Caco-2 (cell line): ENCODE data around the gene CDKAL1. TPM values are rescaled to one million over a fixed set of nuclear protein-coding genes. Genes with fewer than 3 reads are reported as not detected.

Experiments
- BruUV-seq: library from RNA; stranded (reverse); fragments of 400-500 nt; replicated peaks from 2 replicates; lab custom pipeline; 2021; lab: Mats Ljungman, UMichigan
- CTCF ChIA-PET: fragments of 300-600 bp; sonication (Branson Sonifier 250); formaldehyde crosslinking; loops from one replicate; lab custom pipeline; 2022; ENCODE audit warnings: antibody characterized with exemption; lab: Charles Lee
- POLR2A ChIA-PET: fragments of 300-600 bp; sonication (Branson Sonifier 250); formaldehyde crosslinking; loops from one replicate; lab custom pipeline; 2022; ENCODE audit warnings: antibody characterized with exemption; lab: Charles Lee
- DNase-seq, 2 experiments: peaks; one replicate each; pipeline versions ENCODE4 v3.0.0 to v3.0.0-alpha.2; 2020 to 2022
- H3K27me3 ChIP-seq: replicated peaks from 2 replicates; pipeline ENCODE4 v1.6.0; 2011; ENCODE audit warnings: low read length; ENCODE audit not compliant: control insufficient read depth, insufficient read depth
- H3K36me3 ChIP-seq: 2 replicates; pipeline ENCODE4 v1.5.1; 2011; ENCODE audit warnings: low read length; ENCODE audit not compliant: control insufficient read depth, insufficient read depth
- H3K4me1 ChIP-seq: fragments of 250-450 bp; sonication (Bioruptor Pico); 2 replicates; pipeline ENCODE4 v1.5.1; 2020; ENCODE audit warnings: mild to moderate bottlenecking
- H3K4me3 ChIP-seq: 2 replicates; pipeline ENCODE4 v1.5.1; 2011; ENCODE audit warnings: low read depth, mild to moderate bottlenecking, control low read depth, low read length
- H3K9me3 ChIP-seq: fragments of 250-450 bp; sonication (Bioruptor Pico); 2 replicates; pipeline ENCODE4 v1.5.1; 2020; ENCODE audit warnings: mild to moderate bottlenecking, moderate library complexity
- H3K27ac Mint-ChIP-seq: one replicate; pipeline ENCODE4 v1.8.0; 2022; ENCODE audit warnings: mixed read lengths; ENCODE audit not compliant: unreplicated experiment
- H3K27me3 Mint-ChIP-seq: one replicate; pipeline ENCODE4 v1.8.0; 2022; ENCODE audit warnings: mixed read lengths; ENCODE audit not compliant: insufficient read depth, unreplicated experiment
- H3K36me3 Mint-ChIP-seq: one replicate; pipeline ENCODE4 v1.8.0; 2022; ENCODE audit warnings: mild to moderate bottlenecking, mixed read lengths; ENCODE audit not compliant: insufficient read depth, unreplicated experiment
- H3K4me1 Mint-ChIP-seq: one replicate; pipeline ENCODE4 v1.8.0; 2022; ENCODE audit warnings: low read depth, mixed read lengths; ENCODE audit not compliant: unreplicated experiment
- H3K4me3 Mint-ChIP-seq: one replicate; pipeline ENCODE4 v1.8.0; 2022; ENCODE audit warnings: mild to moderate bottlenecking, moderate library complexity, mixed read lengths; ENCODE audit not compliant: unreplicated experiment
- H3K9me3 Mint-ChIP-seq: one replicate; pipeline ENCODE4 v1.8.0; 2022; ENCODE audit warnings: mixed read lengths; ENCODE audit not compliant: unreplicated experiment
- intact Hi-C: fragments of 100-400 bp; cut with micrococcal nuclease; formaldehyde crosslinking; loops from one replicate; pipeline ENCODE4 v1.10.0; 2022; ENCODE audit not compliant: unreplicated experiment
- total RNA-seq: library from RNA; stranded (reverse); gene quantifications from 2 replicates; pipeline ENCODE4 v1.2.3, GENCODE V29; 2022
- TF ChIP-seq, protein P1 (sequence below), 2 experiments: fragments of 200-600 bp in 1 of 2; IDR thresholded peaks; 1 replicate in 1 of 2; 2 replicates in 1 of 2; pipeline versions ENCODE4 v1.5.1 to v1.8.0; 2011 to 2022; ENCODE audit warnings: antibody characterized with exemption in 1 of 2, control low read depth in 1 of 2, inconsistent platforms in 1 of 2, low read depth in 1 of 2, low read length in 1 of 2, mild to moderate bottlenecking in 1 of 2, moderate library complexity in 1 of 2; ENCODE audit not compliant: insufficient read depth in 1 of 2, severe bottlenecking in 1 of 2, unreplicated experiment in 1 of 2

CDKAL1 gene
- total RNA-seq, 1 experiment from 2014 or later = 18.7 TPM

- TF ChIP-seq, protein P1, sequence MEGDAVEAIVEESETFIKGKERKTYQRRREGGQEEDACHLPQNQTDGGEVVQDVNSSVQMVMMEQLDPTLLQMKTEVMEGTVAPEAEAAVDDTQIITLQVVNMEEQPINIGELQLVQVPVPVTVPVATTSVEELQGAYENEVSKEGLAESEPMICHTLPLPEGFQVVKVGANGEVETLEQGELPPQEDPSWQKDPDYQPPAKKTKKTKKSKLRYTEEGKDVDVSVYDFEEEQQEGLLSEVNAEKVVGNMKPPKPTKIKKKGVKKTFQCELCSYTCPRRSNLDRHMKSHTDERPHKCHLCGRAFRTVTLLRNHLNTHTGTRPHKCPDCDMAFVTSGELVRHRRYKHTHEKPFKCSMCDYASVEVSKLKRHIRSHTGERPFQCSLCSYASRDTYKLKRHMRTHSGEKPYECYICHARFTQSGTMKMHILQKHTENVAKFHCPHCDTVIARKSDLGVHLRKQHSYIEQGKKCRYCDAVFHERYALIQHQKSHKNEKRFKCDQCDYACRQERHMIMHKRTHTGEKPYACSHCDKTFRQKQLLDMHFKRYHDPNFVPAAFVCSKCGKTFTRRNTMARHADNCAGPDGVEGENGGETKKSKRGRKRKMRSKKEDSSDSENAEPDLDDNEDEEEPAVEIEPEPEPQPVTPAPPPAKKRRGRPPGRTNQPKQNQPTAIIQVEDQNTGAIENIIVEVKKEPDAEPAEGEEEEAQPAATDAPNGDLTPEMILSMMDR (IDR thresholded peaks at IDR 0.05; ENCODE audit: insufficient read depth in 1 of 2, low read depth in 1 of 2, low read length in 1 of 2, severe bottlenecking in 1 of 2, unreplicated experiment in 1 of 2) = no peak
- no peak overlapping the region for H3K4me3 ChIP-seq
- H3K4me1 Mint-ChIP-seq = peaks cover 12% of the 10 kb centered on the region
- DNase-seq = no peak
- no peaks in the 10 kb centered on the region for H3K36me3 Mint-ChIP-seq
- no peak overlapping the region for H3K4me3 Mint-ChIP-seq
- H3K36me3 ChIP-seq = no peaks in the 10 kb centered on the region
- H3K9me3 ChIP-seq = no peaks in the 10 kb centered on the region
- no peak overlapping the region for H3K27ac Mint-ChIP-seq
- intact Hi-C loops = no loop called here
- BruUV-seq = no TSS peak
- no peaks in the 10 kb centered on the region for H3K27me3 Mint-ChIP-seq
- H3K9me3 Mint-ChIP-seq = peaks cover 17% of the 10 kb centered on the region
- POLR2A ChIA-PET = no interaction called here
- H3K4me1 ChIP-seq = peaks cover 10% of the 10 kb centered on the region
- no peaks in the 10 kb centered on the region for H3K27me3 ChIP-seq
- CTCF ChIA-PET = no interaction called here
These were observed 725.4 kb downstream of the CDKAL1 start for GRCh38 chr6:21259660-21260059.

DNA sequence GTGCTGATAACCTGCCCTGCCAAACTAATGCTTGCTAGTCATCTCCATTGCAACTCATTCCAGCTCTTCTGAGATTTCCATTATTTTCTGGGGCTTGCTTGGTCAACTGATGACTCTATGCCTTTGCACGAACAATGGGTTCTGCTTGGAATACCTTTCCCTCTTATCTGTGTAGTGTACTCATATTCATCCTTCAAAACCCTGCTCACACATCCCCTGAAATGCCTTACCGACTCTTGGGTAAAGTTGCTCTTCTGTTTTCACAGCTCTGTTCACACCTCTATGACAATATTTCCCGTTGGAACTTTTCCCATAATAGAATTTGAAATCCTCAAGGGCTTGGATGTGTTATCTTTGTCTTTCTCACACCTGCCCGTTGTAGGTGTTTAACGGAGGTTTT lies 728.2 kb downstream of the CDKAL1 start:
- DNase-seq = no peak
- intact Hi-C loops = no loop called here
- TF ChIP-seq, protein P1 (IDR thresholded peaks at IDR 0.05; ENCODE audit: insufficient read depth in 1 of 2, low read depth in 1 of 2, low read length in 1 of 2, severe bottlenecking in 1 of 2, unreplicated experiment in 1 of 2) = no peak
- Mint-ChIP-seq H3K36me3 (no peaks in the 10 kb centered on the region), H3K27ac (no peak overlapping the region), H3K4me3 (no peak overlapping the region), H3K4me1 (peaks cover 20% of the 10 kb centered on the region), H3K27me3 (no peaks in the 10 kb centered on the region), H3K9me3 (peaks cover 17% of the 10 kb centered on the region)
- no TSS peak for BruUV-seq
- Histone ChIP-seq H3K27me3 (no peaks in the 10 kb centered on the region), H3K9me3 (no peaks in the 10 kb centered on the region), H3K4me1 (peaks cover 15% of the 10 kb centered on the region), H3K4me3 (no peak overlapping the region), H3K36me3 (no peaks in the 10 kb centered on the region)
- ChIA-PET CTCF (no interaction called here), POLR2A (no interaction called here)

DNA sequence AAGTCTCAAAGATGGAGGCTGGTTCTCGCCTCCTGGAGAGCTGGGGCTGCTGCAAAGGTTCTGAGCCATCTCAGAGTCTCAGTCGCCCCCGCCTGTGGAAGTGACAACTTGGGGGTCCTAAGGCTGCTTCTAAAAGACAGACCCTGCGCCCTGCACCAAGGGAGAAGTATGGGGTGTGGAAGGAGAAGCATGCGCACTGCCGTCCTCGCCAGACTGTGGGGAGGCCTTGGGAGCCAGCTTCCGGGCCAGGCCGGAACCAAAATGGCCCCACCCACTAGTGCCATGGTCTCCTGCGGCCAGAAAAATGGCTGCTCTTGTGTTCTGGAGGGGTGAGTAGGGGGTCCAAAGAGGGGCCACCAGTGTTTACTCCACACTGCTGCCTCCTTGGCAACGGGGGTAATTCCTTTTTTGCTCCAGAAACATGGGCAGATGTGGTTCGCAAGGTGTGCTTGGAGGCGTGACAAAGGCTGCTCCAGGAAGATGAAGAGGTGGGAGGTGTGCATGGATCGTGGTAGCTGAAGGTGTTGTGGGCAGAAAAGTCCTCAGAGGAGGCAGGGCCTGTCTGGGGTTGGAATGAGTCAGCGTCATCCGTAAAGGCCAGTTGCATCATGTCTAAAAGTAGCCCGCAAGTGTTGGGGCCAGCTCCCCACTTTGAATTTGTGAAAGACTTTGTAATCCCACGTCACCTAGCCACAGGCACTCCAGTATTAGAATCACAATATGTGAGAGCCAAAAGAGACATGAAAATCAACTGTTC lies 729.5 kb downstream of the CDKAL1 start:
- POLR2A ChIA-PET = no interaction called here
- no peak overlapping the region for H3K4me3 Mint-ChIP-seq

More for the DNA sequence above, 729.5 kb downstream of the CDKAL1 start:
- BruUV-seq = no TSS peak
- Histone ChIP-seq H3K4me3 (no peak overlapping the region), H3K27me3 (no peaks in the 10 kb centered on the region), H3K4me1 (peaks cover 15% of the 10 kb centered on the region), H3K36me3 (no peaks in the 10 kb centered on the region), H3K9me3 (no peaks in the 10 kb centered on the region)
- peak overlapping the region; percentile 68 for H3K27ac Mint-ChIP-seq
- CTCF ChIA-PET = no interaction called here
- no peaks in the 10 kb centered on the region for H3K36me3 Mint-ChIP-seq
- peaks cover 20% of the 10 kb centered on the region for H3K4me1 Mint-ChIP-seq
- no peaks in the 10 kb centered on the region for H3K27me3 Mint-ChIP-seq
- no peak for DNase-seq
- H3K9me3 Mint-ChIP-seq = peaks cover 17% of the 10 kb centered on the region
- intact Hi-C loops = no loop called here
- TF ChIP-seq, protein P1 (IDR thresholded peaks at IDR 0.05; ENCODE audit: insufficient read depth in 1 of 2, low read depth in 1 of 2, low read length in 1 of 2, severe bottlenecking in 1 of 2, unreplicated experiment in 1 of 2) = no peak
